Vagina (tissue), 2 donors: ENCODE measurements around the gene AGPAT4.

Experiments used
- CTCF ChIP-seq, 3 experiments: fragments of 450-650 bp in 2 of 3; fragments of 200-600 bp in 1 of 3; sonication (generic) in 1 of 3; IDR thresholded peaks; one replicate each; pipeline ENCODE4 v1.5.1; 2017 to 2019; ENCODE audit warnings: antibody characterized with exemption in 3 of 3, mild to moderate bottlenecking in 2 of 3, moderate library complexity in 2 of 3
- POLR2A ChIP-seq, 2 donors: fragments of 450-650 bp; IDR thresholded peaks; one replicate each; pipeline ENCODE4 v1.6.1; 2017; ENCODE audit warnings: antibody characterized with exemption in 2 of 2, mild to moderate bottlenecking in 2 of 2, moderate library complexity in 2 of 2
- POLR2AphosphoS5 ChIP-seq, 2 donors: sonication (generic); formaldehyde crosslinking; IDR thresholded peaks; one replicate each; pipeline ENCODE4 v1.9.0; 2017; ENCODE audit warnings: antibody characterized with exemption in 2 of 2, mild to moderate bottlenecking in 2 of 2, low read depth in 1 of 2; ENCODE audit not compliant: insufficient read depth in 1 of 2

DNA sequence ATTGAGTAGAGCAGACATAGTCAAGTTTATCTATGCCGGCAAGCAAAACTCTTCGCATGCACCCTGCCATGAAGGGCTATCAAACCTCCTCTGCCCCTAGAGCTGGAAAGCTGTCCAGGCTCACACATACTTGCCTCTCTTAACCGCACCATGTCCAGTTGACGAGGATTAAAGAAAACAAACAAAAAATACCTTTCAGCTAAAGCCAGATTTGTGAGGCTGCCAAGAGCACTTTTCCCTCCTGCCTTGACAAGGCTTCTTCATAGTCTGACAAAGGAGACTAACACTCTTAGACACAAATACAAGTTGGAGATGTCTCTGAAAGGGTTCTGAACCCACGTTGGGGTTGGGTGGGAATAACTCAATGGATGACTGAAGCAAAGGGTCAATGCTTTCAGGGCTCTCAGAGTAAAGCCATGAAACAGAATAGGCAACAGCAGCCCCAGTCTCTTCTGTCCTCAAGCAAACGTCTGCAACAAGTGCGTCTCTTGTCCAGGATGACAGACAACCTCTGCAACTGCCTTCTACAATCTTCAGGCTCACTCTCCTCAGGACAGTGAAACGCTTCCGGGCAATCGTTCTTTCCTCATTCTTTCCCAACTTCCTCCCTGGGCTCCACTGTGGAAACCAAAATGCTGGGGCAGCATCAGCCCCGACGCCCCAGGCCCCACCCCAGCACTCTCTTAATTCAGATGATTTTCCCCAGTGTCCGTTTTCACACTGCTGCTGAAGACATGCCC is 57.8 kb downstream of the AGPAT4 start:
- TF ChIP-seq POLR2A (IDR thresholded peaks at IDR 0.05) (no peak), CTCF (IDR thresholded peaks at IDR 0.05) (no peak), POLR2AphosphoS5 (IDR thresholded peaks at IDR 0.05; ENCODE audit: insufficient read depth in 1 of 2, low read depth in 1 of 2) (no peak)
